ENCODE data around the gene TNKS1BP1.

GRCh38 chr11:57313071-57313787 lies 11.5 kb downstream of the TNKS1BP1 start:
- TF ChIP-seq CTCF (IDR thresholded peaks at IDR 0.05) (no peak), POLR2AphosphoS5 (IDR thresholded peaks at IDR 0.05) (no peak)
